DMS114 treated with DMSO at 0.1 percent for 48 hours (cell line): ENCODE data around the gene BABAM2.
"Not testable (repeated sequence)": the region's sequence is repeated elsewhere in the genome, so short reads cannot be mapped to it uniquely, and the experiment has no call there.

Experiments
- DNase-seq: peaks from one replicate; lab custom pipeline; 2025; ENCODE audit not compliant: unreplicated experiment; lab: John Stamatoyannopoulos, UW

BABAM2 gene

DNA sequence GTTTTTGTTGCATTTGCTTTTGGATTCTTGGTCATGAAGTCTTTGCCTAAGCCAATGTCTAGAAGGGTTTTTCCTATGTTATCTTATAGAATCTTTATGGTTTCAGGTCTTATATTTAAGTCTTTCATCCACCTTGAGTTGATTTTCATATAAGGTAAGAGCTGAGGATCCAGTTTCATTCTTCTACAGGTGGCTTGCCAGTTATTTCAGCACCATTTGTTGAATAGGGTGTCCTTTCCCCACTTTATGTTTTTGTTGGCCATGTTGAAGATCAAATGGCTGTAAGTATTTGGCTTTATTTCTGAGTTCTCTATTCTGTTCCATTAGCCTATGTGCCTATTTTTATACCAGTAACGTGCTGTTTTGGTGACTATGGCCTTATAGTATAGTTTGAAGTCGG is 129.0 kb downstream of the BABAM2 start:
- DNase-seq: not testable (repeated sequence)

DNA sequence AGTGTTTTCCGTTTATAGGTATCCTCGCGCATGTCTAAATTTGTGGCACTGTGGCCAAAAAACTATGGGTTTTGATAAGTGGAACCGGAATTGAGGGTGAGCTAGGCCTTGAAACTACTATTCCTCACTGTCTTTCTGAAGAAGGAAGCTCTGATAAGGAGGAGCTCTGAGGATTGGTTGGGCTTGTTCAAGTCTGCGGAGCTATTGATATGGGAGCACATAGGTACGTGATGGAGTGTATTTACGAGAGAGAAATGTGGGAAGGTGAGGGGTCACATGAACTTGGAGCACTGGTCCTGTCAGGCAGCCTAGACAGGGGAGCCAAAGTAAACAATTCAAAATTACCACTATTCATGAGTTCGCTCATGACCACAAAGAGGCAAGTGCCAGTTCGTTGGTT is 131.4 kb downstream of the BABAM2 start:
- no peak for DNase-seq

DNA sequence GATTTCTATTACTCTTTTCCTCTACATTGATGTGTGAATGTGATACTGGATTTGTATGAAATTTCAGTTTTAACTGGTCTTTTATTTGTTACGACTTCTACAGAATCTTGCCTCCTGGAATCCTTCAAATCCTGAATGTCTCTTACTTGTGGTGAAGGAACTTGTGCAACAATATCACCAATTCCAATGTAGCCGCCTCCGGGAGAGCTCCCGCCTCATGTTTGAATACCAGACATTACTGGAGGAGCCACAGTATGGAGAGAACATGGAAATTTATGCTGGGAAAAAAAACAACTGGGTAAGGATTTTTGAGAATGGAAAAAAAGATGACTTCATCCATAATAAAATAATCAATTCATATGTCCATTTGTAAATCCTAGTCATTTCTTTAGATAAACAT is 134.6 kb downstream of the BABAM2 start:
- DNase-seq: no peak

DNA sequence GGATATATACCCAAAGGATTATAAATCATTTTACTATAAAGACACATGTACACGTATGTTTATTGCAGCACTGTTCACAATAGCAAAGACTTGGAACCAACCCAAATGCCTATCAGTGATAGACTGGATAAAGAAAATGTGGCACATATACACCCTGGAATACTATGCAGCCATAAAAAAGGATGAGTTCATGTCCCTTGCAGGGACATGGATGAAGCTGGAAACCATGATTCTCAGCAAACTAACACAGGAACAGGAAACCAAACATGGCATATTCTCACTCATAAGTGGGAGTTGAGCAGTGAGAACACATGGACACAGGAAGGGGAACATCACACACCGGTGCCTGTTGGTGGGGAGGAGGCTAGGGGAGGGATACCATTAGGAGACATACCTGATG is 135.7 kb downstream of the BABAM2 start:
- not testable (repeated sequence) for DNase-seq

DNA sequence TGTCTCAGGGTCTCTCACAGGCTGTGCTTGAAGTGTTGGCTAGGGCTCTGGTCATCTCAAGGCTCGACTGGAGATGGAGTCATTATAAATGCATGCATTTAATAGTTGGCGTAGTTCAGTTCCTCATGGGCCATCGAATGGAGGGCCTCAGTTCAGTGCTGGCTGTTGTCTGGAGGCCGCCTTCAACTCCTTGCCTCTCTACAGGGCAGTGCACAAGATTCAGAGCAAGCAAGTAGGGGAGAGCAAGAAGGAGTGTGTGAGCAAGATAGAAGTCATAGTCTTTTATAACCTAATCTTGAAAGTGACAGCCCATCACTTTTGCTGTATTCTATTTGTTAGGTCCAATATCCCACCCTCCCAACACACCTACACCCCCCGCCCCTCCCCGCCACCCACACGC is 137.5 kb downstream of the BABAM2 start:
- no peak for DNase-seq

DNA sequence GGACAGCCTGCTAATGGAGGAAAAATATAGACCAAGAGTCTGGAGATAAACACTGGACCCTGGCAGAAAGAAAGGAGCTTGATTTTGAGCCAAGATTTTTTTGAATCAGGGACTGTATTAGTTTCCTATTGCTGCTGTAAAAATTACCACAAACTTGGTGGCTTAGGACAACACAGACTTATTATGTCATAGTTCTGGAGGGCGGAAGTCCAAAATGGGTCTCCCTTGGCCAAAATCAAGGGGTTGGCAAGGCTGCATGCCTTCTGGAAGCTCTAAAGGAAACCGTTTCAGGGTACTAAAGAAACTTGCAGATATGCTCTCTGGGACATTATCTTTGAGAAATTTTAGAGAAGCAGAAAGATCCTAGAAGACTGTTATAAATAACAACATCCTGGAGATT is 140.1 kb downstream of the BABAM2 start:
- DNase-seq: no peak

DNA sequence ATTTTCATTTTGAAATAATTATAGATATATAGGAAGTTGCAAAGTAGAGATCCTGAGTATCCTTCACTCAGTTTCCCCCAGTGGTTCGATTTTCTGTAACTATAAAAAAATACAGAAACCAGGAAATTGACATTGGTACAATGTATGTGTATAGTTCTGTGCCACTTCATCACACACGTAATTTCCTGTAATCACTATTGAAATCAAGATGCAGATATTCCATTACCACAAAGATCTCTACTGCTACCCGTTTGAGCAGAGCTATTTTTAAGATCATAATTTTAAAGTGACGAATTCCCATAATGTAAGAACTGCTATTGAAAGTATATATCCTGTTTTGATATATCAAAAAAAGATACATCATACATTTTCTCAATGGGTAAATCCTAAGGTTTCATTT is 142.3 kb downstream of the BABAM2 start:
- no peak for DNase-seq

DNA sequence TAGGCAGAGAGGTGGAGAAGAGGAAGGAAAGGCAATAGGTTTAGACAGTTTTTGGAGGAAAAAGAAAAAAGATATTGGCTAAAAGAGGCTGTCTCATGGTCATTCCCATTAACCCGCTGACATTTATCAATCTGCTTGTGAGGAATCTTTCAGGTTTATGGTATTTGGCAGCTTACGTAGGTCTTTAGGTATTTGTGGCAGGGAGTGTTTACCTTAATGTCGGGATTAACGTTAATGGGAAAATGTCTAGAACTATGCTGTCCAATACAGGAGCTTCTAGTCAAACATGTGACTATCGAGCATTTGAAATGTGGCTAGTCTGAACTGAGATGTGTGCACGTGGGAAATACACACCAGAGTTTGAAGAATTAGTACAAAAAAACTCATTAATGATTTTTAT is 144.2 kb downstream of the BABAM2 start:
- no peak for DNase-seq

DNA sequence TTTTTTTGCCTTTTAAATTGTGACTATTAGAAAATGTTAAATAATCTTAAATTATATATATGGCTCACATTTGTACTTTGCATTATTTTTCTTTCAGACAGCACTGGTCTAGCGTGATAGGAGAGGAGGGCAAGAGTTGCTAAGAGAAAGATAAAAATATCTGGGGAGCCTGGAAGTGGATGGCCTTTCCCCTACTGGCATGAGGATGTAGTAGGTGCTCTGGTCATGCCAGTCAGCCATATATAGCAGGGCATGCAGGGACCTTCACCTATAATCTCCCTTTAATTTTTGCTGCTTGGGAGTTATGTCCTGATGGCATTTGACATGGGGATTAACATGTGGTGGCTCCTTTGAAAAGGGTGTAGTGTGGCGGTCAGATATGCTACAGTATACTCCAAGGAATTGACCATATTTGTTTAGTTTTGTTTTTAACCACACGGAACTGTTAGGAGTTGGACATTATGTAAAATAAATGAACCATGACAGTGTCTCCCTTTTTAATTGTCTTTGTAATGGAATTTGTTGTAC is 144.7 kb downstream of the BABAM2 start:
- no peak for DNase-seq

DNA sequence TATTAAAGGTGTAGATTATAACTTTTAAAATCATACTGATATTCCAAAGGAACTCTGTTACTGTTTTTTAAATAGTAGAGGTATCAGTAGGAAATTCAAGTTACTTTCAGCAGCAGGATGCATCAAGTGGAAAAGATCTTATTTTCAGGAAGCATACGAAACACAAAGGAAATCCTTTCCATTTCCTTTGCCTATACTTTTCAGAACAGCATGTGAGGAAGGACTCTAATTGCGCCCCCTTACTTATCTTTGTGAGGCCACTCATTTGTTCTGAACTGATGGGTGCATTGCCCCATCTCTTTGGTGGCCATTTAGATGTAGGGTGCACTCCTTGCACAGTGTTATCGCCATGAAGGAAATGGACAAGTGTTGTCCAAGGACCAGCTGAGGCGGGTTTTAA is 145.3 kb downstream of the BABAM2 start:
- DNase-seq: no peak

DNA sequence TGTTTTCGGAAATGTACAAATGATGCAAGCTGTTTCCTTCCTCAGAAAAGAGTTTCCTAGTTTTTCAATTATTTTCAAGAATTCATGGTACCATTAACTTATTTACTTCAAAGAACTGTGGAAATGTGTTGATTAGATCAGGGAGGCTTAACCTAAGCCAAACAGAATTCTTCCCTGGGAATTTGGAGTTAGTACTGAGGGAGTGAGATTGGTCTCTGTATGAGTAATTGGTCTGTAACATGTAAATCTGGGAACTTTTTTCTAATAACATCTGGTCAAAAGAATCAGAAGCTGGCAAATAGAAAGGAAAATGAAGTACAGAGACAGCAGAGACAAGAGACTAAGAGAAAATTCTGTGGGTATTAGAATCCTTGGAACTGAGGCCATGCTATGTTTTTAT is 145.8 kb downstream of the BABAM2 start:
- DNase-seq: no peak

DNA sequence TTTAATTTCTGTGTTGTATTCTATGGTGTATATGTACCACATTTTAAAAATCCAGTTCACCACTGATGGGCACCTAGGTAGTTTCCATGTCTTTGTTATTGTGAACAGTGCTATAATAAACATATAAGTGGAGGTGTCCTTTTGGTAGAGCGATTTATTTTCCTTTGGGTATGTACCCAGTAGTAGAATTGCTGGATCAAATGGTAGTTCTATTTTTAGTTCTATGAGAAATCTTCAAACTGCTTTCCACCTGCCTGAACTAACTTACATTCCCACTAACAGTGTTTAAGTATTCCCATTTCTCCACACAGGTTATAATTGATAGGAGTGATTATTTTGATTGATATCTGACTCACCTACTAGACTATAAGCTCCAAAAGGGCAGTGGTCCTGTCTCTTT is 148.2 kb downstream of the BABAM2 start:
- no peak for DNase-seq

DNA sequence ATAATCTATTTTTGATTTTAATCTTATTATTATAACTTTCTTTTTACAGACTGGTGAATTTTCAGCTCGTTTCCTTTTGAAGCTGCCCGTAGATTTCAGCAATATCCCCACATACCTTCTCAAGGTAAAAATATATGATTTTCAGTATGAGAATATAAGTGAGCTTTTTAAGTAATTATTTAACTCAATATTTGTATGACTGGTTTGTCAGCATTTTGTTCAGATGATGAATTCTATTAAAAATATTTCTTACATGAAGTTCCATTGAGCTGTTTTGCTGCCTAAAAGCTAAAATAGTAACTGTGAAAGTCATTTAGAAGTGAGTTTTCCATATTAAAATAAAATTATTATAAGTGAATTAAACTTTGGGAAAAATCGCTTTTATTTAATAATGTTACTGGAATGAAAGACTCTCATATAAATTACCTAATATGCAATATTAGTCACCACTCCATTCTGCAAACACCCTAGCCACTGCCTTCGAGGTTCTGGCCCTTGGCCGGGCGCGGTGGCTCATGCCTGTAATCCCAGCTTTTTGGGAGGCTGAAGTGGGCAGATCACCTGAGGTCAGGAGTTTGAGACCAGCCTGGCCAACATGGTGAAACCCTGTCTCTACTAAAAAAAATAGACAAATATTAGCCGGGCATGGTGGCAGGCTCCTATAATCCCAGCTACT is 155.3 kb downstream of the BABAM2 start:
- DNase-seq: no peak

DNA sequence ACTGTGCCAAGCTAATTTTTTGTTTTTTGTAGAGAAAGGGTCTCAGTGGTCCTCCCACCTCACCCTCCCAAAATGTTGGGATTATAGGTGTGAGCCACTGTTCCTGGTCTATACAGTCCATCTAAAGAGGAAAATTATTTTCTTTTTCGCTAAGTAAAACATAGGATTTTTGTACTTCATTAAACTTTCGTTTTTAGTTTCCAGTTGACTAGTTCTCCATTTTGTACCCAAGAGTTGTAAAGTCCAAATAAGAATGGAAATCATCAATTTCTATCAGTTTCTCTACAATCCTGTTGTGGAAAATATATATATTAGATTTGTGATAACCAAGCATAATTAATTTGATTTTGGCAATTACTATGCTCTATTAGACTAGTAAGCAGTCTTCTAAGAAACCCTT is 156.4 kb downstream of the BABAM2 start:
- no peak for DNase-seq

DNA sequence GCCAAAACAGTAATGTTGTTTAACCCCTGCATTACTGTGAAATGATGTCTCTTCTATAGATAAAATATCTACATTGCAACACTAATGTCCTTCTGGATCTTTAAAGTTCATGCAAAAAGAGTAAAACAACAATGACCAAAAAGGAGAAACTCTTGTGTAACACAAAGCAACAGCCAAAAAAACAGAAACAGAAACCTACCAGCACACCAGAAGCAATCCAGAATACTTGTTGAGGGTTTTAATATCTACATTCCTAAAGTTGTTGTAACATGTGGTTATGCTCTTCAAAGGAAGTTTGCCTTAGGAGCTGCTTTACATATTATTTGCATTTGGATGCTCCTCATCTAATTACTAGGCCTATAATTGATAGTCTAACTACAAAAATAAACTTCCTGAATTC is 157.2 kb downstream of the BABAM2 start:
- DNase-seq: no peak

DNA sequence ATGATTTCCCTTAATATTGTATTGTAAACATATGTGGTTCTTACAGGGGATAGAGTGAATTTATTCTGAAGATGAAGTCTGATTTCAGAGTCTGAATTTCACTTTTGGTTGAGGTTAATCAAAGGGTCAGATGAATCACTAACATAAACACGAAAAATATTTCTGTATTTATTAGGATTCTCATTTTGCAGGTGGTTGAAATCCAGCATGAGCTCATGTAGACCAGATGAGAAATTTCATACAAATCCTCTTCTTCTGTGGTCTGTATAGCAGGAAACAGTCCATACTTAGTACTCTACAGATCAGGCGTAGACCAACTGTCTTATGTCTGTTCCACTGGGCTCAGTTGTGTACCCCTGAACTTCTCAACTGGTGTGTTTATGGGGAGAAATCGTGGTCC is 157.8 kb downstream of the BABAM2 start:
- no peak for DNase-seq

DNA sequence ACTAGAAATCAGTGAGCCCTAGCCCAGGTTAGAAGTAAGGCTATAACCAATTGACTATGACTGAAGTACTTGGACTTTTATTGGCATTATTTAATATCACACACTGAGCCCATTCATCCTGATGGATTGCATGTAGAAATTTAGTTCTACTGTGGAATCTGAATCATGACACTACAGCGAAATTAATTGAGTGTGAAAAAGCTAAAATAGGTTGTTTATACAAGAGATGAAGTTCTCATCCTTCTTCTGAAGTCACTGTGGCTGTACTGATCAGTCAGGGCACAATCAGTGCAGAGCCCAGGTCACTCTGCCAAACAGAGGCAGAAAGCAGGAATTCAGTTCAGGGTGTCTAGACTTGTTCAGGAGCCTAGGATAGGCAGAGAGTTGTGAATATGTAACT is 158.9 kb downstream of the BABAM2 start:
- no peak for DNase-seq

DNA sequence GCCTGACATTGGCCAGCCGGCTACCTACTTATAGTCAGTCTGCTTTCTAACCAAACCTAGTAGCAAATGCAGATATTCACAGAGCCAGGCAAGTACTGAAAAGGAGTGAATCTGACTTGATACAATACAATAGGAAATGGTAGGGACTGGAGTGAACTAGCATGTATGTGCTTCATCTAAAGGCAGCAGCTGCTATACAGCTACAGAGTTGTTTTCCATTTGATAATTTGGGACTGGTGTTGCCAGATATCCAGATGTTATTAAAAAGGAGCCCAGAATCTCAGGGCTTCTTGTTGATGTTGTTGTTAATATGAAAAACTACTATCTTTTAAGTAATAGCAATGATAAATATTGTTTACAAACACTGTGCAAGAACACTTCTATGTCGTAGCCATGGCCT is 159.4 kb downstream of the BABAM2 start:
- no peak for DNase-seq

DNA sequence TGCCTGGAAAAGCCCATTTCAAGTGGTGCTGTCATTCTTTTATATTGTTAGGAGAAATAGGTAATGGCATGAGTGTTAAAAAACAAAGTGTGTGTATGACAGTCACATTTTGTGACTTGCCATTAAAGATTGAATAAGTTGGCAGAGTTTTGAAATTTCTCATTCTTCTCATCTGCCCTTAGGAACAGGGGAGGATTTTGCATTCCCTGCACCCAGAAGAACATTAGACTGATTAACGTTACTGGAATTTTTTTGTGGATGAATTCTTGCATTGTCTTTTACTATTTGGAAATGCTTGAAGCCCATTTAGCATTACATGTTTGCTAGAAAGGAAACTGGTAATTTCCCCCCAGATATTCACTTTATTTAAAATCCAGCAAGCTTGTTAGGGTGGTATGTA is 162.2 kb downstream of the BABAM2 start:
- no peak for DNase-seq

DNA sequence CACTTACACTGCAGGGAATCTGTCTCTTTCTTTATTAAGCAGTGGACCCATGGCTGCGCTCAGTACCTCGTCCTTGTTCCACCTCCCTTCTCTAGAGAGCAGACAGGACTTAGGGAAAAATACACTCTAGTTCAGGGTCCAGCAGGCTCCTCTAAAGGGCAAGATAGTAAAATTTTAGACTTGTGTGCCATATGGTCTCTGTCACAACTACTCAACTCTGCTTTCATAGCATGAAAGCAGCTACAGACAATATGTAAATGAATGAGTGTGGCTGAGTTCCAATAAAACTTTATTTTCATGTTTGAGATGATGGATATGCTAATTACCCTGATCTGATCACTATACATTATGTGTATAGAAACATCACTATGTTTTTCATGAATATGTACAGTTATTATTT is 163.1 kb downstream of the BABAM2 start:
- DNase-seq: no peak

DNA sequence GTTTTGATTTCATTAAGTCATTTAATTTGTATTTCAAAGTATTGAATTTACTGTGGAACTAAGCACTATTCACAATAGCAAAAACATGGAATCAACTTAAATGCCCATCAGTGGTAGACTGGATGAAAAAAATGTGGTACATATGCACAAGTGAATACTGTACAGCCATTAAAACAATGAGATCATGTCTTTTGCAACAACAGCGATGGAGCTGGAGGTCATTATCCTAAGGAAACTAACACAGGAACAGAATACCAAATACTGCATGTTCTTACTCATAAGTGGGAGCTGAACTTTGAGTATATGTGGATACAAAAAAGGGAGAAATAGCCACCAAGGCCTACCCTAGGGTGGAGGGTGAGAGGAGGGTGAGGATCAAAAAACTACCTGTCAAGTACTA is 164.4 kb downstream of the BABAM2 start:
- DNase-seq: no peak

DNA sequence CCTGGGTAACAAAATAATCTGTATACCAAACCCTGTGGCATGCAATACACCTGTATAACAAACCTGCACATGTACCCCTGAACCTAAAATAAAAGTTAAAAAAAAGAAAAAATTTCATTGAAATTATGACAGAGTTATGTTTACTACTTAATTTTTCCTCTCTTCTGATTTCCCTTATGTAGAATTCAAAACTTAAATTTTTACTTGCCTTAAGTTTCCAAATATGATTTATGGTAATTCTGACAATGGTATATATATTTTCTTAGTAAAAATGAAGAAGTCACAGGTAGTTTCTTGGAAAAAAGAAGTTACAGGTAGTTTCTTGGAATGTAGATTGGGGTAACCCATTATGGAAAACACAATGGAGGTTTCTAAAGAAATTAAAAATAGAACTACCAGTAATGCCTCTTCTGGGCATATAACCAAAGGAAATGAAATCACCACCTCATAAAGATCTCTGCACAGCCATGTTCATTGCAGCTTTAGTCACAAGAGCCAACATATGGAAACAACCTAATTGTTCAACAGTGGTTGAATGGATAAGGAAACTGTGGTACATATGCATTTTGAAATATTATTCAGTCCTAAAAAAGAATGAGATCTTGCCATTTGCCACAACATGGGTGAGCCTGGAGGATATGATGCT is 164.9 kb downstream of the BABAM2 start:
- DNase-seq: no peak

DNA sequence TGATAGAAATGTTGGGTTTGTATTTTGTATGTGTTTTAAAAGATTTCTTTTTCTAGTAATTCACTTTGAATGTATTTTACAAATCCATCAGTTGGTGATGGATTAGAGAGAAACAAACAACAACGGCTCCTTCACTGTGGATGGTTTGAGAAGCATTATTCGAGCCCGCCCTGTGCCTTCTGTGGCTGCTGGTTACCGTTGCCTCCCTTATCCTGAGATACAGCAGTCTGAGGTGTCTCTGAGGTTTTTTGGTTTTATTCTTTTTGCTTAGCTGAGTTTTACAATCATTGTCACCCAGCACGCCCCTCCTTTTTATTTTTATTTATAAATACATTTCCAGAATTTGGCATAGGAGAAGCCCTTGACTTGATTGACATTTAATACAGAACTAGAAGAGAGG is 168.3 kb downstream of the BABAM2 start:
- no peak for DNase-seq
